Right kidney (tissue), 1 donor: ENCODE results near the gene ASB6.
"Not testable (repeated sequence)": the region's sequence is repeated elsewhere in the genome, so short reads cannot be mapped to it uniquely, and the experiment has no call there.

ENCODE experiments used
- DNase-seq: peaks from one replicate; pipeline ENCODE4 v3.0.0-alpha.2; 2016

Gene ASB6

GRCh38 chr9:129669141-129669718 is 27.3 kb upstream of the ASB6 start:
- no peak for DNase-seq

- no peak for DNase-seq
These were observed 25.9 kb upstream of the ASB6 start for GRCh38 chr9:129667850-129668249.

- DNase-seq, result no peak
These were observed 25.4 kb upstream of the ASB6 start for GRCh38 chr9:129667378-129667777.

- DNase-seq, result no peak
These were observed 24.6 kb upstream of the ASB6 start for GRCh38 chr9:129666575-129666974.

- DNase-seq, result no peak
These were observed 24.0 kb upstream of the ASB6 start for GRCh38 chr9:129665814-129666520.

GRCh38 chr9:129665389-129665775 is 23.4 kb upstream of the ASB6 start, which contains the start of gene PRRX2:
PRRX2 (plus strand) TSS chr9:129665647; CDS start chr9:129665868, 221 bp downstream.
- no peak for DNase-seq

- peak; percentile 47 for DNase-seq
These were observed 22.9 kb upstream of the ASB6 start for GRCh38 chr9:129664746-129665388.

- DNase-seq, result not testable (repeated sequence)
These were observed 20.3 kb upstream of the ASB6 start for GRCh38 chr9:129662239-129662638.

- no peak for DNase-seq
These were observed 19.1 kb upstream of the ASB6 start for GRCh38 chr9:129661029-129661428.

- DNase-seq, result no peak
These were observed 14.9 kb upstream of the ASB6 start for GRCh38 chr9:129656795-129657390.

GRCh38 chr9:129655696-129656095 is 13.7 kb upstream of the ASB6 start:
- DNase-seq, result no peak

GRCh38 chr9:129655154-129655553 is 13.2 kb upstream of the ASB6 start:
- DNase-seq, result no peak

- DNase-seq, result peak; percentile 71
These were observed 12.6 kb upstream of the ASB6 start for GRCh38 chr9:129654554-129655040.

GRCh38 chr9:129653823-129654553 is 12.0 kb upstream of the ASB6 start:
- no peak for DNase-seq

- no peak for DNase-seq
These were observed 8.8 kb upstream of the ASB6 start for GRCh38 chr9:129650680-129651235.

- DNase-seq, result no peak
These were observed 8.1 kb upstream of the ASB6 start for GRCh38 chr9:129649726-129650679.

- DNase-seq, result no peak
These were observed 6.8 kb upstream of the ASB6 start for GRCh38 chr9:129648764-129649115.

- DNase-seq, result no peak
These were observed 6.3 kb upstream of the ASB6 start for GRCh38 chr9:129648092-129648763.

- DNase-seq, result no peak
These were observed 5.7 kb upstream of the ASB6 start for GRCh38 chr9:129647635-129648034.

- DNase-seq, result no peak
These were observed 4.7 kb upstream of the ASB6 start for GRCh38 chr9:129646654-129647053.
